ENCODE results near the gene GTF3C1. TPM values are rescaled to one million over a fixed set of nuclear protein-coding genes. Genes with fewer than 3 reads are reported as not detected.
"Not testable (repeated sequence)": the region's sequence is repeated elsewhere in the genome, so short reads cannot be mapped to it uniquely, and the experiment has no call there.

Gene GTF3C1
- total RNA-seq, 4 donors from 2014 or later: 73.2 to 247 (median 85.3) TPM

DNA sequence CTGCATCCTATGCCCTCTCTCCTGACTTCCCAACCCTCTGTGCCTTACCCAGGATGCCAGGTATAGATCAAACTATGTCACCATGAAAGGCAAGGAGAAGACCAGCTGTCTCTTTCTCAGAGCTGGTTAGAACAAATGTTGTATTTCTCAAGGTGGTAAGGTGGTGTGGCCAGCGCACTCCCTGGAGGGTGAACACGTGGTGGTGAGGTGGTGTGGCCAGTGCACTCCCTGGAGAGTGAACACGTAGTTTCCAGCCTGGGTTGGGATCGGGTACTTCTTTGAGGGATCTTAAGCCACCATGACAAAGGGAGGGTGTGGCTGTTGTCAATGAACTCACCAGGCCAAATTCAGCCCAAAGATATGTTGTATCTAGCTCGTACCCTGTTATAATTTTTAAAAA, 27.0 kb upstream of the GTF3C1 start:
- Histone ChIP-seq H3K27ac (no peak overlapping the region), H3K36me3 (no peaks in the 10 kb centered on the region), H3K4me1 (no peaks in the 10 kb centered on the region), H3K27me3 (no peaks in the 10 kb centered on the region), H3K9me3 (no peaks in the 10 kb centered on the region), H3K4me3 (no peak overlapping the region)
- DNase-seq: no peak
- TF ChIP-seq, protein P1, sequence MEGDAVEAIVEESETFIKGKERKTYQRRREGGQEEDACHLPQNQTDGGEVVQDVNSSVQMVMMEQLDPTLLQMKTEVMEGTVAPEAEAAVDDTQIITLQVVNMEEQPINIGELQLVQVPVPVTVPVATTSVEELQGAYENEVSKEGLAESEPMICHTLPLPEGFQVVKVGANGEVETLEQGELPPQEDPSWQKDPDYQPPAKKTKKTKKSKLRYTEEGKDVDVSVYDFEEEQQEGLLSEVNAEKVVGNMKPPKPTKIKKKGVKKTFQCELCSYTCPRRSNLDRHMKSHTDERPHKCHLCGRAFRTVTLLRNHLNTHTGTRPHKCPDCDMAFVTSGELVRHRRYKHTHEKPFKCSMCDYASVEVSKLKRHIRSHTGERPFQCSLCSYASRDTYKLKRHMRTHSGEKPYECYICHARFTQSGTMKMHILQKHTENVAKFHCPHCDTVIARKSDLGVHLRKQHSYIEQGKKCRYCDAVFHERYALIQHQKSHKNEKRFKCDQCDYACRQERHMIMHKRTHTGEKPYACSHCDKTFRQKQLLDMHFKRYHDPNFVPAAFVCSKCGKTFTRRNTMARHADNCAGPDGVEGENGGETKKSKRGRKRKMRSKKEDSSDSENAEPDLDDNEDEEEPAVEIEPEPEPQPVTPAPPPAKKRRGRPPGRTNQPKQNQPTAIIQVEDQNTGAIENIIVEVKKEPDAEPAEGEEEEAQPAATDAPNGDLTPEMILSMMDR (IDR thresholded peaks at IDR 0.05): no peak
- no peak for TF ChIP-seq POLR2A (IDR thresholded peaks at IDR 0.05)
- intact Hi-C loops (cut with DNase I; ENCODE audit: low total_unique reads): no loop called here

DNA sequence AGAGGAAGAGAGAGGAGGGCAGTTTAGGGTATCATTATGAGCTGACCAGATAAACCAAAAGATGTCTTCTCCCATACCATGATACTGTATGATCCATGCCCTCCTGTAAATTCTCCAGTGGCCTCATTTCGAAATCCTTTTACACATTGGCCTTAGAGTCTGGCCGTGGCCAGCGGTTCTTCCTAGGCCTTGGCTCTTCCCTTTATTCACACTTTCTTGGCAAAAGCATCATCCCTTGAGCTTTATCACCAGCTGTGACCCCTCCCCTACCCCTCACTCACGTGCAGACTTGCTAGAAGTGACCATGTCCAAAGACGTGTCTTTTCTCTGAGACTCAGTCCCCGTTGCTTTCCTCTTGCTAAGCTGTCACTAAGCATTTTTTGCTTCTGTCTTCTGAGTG, 23.0 kb upstream of the GTF3C1 start:
- Histone ChIP-seq H3K4me1 (no peaks in the 10 kb centered on the region), H3K27ac (no peak overlapping the region), H3K36me3 (no peaks in the 10 kb centered on the region), H3K27me3 (no peaks in the 10 kb centered on the region), H3K4me3 (no peak overlapping the region), H3K9me3 (no peaks in the 10 kb centered on the region)
- TF ChIP-seq, protein P1 (IDR thresholded peaks at IDR 0.05): no peak
- no peak for TF ChIP-seq POLR2A (IDR thresholded peaks at IDR 0.05)
- no peak for DNase-seq
- intact Hi-C loops (cut with DNase I; ENCODE audit: low total_unique reads): no loop called here

DNA sequence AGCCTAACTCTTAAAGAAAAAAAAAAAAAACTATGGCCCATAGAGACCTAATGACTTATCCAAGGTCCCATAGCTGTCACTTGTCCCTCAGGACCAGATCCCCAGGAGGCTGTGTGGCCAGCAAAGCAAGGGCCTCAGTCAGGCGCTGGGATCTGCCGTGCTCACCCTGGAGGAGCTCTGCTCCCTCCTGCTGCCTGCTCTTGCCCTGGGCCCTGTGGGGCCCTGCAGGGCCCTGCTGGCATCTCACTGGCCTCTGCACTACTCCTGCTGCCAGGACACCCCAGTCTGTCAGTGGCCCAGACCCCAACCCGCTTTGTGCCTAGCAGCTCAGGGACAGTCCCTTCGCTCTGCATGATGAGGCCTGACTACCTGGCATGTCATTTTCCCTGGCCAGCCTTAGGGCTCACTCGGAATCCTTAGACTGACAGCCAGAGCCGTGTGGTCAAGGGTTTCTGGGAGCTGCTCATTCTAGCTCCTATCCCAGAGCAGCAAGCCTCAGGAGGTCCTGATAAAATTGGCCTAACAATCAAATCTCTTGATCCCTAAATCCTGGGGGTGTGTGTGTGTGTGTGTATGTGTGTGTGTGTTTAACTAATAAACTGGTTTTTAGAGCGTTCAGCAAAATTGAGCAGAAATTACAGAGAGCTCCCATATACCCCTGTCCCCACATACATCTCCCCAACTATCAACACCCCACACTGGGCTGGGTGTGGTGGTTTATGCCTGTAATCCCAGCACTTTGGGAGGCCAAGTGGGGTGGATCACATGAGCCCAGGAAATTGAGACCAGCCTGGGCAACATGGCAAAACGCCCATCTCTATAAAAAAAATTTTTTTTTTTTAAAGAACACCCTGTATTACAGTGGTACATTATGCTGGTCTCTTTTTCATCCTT, 22.0 kb upstream of the GTF3C1 start:
- no peak overlapping the region for H3K4me3 ChIP-seq
- no peaks in the 10 kb centered on the region for H3K36me3 ChIP-seq
- TF ChIP-seq POLR2A (IDR thresholded peaks at IDR 0.05): no peak
- TF ChIP-seq, protein P1 (IDR thresholded peaks at IDR 0.05): no peak
- H3K27ac ChIP-seq: no peak overlapping the region
- no peaks in the 10 kb centered on the region for H3K9me3 ChIP-seq
- intact Hi-C loops (cut with DNase I; ENCODE audit: low total_unique reads): no loop called here
- DNase-seq: no peak
- no peaks in the 10 kb centered on the region for H3K4me1 ChIP-seq
- no peaks in the 10 kb centered on the region for H3K27me3 ChIP-seq

DNA sequence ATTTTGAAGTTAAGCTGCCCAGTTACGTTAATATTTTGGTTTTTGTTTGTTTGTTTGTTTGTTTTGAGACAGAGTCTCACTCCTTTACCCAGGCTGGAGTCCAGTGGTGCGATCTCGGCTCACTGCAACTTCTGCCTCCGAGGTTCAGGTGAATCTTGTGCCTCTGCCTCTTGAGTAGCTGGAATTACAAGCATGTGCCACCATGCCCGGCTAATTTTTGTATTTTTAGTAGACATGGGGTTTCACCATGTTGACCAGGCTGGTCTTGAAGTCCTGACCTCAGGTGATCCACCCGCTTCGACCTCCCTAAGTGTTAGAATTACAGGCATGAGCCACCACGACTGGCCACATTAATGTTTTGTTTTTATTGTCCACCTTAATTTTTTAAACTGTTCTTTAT, 21.3 kb upstream of the GTF3C1 start:
- intact Hi-C loops (cut with DNase I; ENCODE audit: low total_unique reads); H3K27ac ChIP-seq; H3K4me3 ChIP-seq; H3K4me1 ChIP-seq; H3K36me3 ChIP-seq; H3K27me3 ChIP-seq; DNase-seq; H3K9me3 ChIP-seq: not testable (repeated sequence)

DNA sequence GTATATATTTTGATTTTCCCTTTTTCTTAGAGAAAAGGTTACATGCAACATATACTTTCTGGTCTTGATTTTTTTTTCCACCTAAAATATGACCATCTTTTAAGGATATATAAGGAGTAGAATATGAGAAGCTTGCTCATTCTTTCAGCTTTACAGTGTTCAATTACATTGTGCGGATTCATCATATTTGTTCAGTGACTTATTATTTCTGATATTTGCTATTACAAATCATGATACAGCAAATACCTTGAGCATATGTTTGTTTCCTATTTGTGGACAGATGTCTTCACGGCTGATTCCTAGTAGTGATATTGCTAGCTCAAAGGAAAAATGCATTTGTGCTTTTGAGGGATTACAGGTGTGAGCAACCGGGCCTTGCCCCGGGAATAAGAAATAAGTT, 18.4 kb upstream of the GTF3C1 start:
- no peaks in the 10 kb centered on the region for H3K27me3 ChIP-seq
- H3K27ac ChIP-seq: no peak overlapping the region
- H3K9me3 ChIP-seq: no peaks in the 10 kb centered on the region
- H3K36me3 ChIP-seq: no peaks in the 10 kb centered on the region
- intact Hi-C loops (cut with DNase I; ENCODE audit: low total_unique reads): loop anchor here (5.0 kb wide), 1 partner anchor 51 kb away; no protein-coding TSS in a partner anchor
- TF ChIP-seq, protein P1 (IDR thresholded peaks at IDR 0.05): no peak
- TF ChIP-seq POLR2A (IDR thresholded peaks at IDR 0.05): no peak
- no peak overlapping the region for H3K4me3 ChIP-seq
- no peak for DNase-seq
- no peaks in the 10 kb centered on the region for H3K4me1 ChIP-seq

All from uterus (tissue), 4 donors.